HG02885 (cell line): ENCODE measurements around the gene CDADC1.
"Not testable (repeated sequence)": the region's sequence is repeated elsewhere in the genome, so short reads cannot be mapped to it uniquely, and the experiment has no call there.

Source experiments
- ATAC-seq: cut with Tn5 transposase; IDR thresholded peaks from one replicate; pipeline ENCODE4 v1.9.1; 2021; ENCODE audit warnings: mild to moderate bottlenecking; ENCODE audit not compliant: unreplicated experiment, poor library complexity

CDADC1 gene

DNA sequence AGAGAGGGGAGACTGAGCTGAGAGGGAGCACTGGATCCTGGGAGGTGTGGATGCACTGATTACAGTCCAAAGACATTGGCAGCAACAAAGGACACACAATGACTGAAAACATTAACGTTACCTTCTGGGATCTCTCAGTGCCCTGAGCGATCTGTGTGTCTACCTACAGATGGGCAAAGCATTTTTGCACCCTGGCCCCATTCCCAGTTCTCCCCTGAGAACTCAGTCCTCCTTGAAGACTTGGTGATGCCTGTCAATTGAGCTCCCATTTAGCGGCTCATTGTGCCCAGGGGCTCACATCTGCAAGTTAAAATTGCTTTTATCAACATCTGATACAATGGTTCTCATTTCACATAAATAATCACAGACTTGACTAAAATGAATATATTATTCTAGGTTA lies 62.5 kb downstream of the CDADC1 start:
- no peak for ATAC-seq

GRCh38 chr13:49311816-49312215 lies 64.1 kb downstream of the CDADC1 start:
- ATAC-seq = no peak

GRCh38 chr13:49314344-49314882 lies 66.7 kb downstream of the CDADC1 start:
- no peak for ATAC-seq

DNA sequence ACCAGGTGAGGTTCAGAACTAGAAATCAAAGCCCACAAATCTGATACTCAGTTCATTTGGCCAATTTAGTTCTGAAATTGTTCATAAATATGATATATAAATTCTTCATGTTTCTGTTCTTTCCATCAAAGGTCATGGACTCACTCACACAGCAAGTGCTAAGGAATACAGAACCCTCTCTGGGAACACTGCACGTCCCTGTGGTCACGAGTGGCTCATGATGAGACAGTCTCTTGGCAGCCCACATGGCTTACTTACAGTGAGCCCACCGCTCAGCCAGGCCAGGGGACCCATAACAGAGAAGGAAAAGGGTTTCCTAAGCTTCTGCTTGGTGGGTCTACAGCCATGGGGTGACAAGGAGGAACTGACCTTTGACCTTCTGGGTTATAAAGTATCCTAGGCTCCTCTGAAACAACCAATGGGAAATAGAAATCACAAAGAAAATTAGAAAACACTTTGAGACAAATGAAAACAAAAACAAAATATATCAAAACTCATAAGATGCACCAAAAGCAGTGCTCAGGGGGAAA lies 67.4 kb downstream of the CDADC1 start:
- no peak for ATAC-seq

- ATAC-seq = no peak
Observed at GRCh38 chr13:49315756-49316482, 68.2 kb downstream of the CDADC1 start.

GRCh38 chr13:49319551-49319950 lies 71.8 kb downstream of the CDADC1 start:
- no peak for ATAC-seq

DNA sequence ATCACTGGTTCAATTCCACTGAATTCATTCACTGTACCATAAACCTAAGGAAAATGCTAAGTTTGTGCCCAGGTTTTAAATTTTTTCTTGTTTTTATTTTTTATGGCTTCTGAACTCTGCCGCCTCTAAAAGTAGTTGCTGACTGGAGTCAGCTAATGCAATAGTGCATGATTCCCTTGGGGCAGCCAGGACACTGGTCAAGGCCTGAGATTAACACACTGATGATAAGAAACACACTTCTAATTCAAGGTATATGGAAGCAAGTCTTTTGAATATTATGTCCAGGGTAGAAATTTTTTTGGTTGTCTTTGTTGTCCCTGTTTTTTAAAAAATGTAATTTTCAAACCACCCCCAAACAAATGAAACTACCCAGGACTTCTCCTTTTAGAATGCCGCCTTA lies 72.2 kb downstream of the CDADC1 start:
- ATAC-seq = no peak

GRCh38 chr13:49320975-49321374 lies 73.2 kb downstream of the CDADC1 start:
- no peak for ATAC-seq

DNA sequence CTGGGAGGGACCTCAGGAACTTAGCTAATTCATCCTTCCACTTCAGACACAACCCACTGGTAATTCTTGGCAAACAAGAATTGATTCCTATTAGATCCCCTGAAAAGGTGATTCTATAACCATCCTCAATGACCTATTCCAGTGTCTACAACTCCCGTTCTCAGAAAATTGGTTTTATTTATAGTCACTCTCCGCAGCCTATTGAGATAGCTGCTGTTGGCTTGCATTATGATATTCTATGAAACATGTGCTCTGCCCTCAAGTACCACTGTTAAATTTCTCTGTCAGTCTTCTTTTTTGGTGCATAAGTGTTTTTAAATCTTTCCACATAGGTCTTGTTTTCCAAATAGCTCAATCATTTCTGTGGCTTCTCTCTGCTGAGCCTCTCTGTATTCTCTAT lies 75.0 kb downstream of the CDADC1 start:
- no peak for ATAC-seq

- no peak for ATAC-seq
Observed at GRCh38 chr13:49323344-49323743, 75.6 kb downstream of the CDADC1 start.

DNA sequence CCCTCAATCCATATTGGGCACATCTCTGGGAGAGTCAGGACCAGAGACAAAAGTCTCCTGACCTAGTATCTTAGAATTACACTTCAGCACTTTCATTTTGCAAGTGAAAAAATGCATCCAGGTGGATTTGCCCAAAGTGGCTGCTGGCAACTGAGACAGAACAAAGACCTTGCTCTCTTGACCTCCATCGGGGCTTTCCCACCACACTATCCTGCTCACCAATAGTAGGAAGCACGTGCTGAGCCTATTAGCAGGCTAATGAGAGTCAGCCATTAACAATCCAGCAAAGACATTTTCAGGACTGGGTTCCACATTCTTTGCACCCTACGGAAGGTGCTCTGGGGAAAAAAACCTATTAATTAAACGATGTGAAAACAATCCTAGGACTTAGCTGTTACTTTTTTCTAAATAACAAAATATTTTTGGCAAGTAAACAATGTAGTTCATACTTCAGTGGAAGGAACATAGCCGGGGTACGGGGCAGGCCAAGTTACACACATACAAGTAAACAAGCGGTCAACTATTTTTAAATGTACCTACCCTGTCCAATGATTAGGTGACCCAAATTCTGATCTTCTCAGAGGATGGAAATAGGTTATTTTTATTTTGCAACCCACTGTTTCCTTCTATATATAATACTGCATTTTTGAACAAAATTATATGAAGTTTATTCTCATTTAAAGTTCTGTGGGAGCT lies 78.6 kb downstream of the CDADC1 start:
- no peak for ATAC-seq

- not testable (repeated sequence) for ATAC-seq
Observed at GRCh38 chr13:49327145-49327544, 79.4 kb downstream of the CDADC1 start.

DNA sequence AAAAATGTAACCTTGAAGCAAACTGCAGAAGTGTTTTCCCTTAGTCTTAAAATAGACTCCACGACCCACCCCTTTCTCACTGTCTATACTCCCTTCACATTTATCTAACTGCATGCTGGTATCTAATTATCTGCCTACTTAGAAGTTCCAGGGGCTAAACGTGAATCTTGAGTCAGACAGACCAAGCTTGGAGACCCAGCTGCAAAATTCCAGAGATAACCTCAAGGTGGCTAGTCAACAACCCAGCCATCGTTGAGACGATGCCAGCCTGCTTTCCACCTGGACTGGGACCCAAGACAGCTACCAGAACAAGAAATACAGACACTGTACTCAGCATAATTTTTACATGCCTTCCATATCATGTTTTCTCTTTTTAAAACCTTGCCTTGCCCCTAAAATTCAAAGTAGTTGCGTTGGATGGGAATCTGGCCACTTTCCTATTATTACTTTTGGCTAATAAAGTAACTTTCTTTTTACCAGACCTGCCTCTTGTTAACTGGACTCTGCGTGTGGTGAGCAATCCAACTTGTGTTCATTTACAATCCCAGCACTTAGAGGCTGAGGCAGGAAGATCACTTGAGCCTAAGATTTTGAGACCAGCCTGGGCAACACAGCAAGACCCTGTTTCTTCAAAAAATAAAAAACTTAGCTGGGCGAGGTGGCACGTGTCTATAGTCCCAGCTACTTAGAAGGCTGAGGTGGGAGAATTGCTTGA lies 82.3 kb downstream of the CDADC1 start:
- no peak for ATAC-seq

DNA sequence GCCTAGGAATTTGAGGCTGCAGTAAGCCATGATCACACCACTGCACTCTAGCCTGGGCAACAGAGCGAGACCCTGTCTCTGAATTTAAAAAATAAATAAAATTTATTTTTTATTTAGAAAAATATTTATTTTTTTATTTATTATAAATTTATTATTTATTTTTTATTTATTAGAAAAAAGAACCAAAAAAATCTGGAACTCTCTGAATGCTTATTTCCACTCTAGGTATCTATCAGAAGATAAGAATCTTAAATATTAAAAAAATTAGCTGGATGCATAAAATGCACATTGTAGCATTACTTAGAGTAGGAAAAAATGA lies 82.8 kb downstream of the CDADC1 start:
- ATAC-seq = no peak

- no peak for ATAC-seq
Observed at GRCh38 chr13:49336655-49337054, 88.9 kb downstream of the CDADC1 start.

GRCh38 chr13:49340161-49340560 lies 92.4 kb downstream of the CDADC1 start:
- ATAC-seq = no peak

DNA sequence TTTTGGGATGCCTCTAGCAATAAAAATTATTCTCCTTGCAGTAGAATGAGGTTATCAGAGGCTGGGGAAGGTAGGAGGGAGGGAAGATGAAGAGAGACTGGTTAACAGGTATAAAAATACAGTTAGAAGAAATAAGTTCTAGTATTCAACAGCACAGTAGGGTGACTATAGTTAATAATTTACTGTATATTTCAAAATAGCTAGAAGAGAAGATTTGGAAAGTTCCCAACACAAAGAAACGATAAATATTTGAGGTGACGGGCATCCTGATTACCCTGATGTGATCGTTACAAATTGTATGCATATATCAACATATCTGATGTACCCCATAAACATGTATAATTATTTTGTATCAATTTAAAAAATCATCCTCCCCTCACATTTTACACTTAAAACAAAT lies 93.8 kb downstream of the CDADC1 start:
- ATAC-seq = no peak

GRCh38 chr13:49341941-49342340 lies 94.2 kb downstream of the CDADC1 start:
- ATAC-seq = no peak

GRCh38 chr13:49342454-49342853 lies 94.7 kb downstream of the CDADC1 start:
- ATAC-seq = no peak
